Breast epithelium (tissue), 3 donors: ENCODE results near the gene TMEM107.

Experiments used
- POLR2A ChIP-seq: fragments of 450-650 bp; IDR thresholded peaks from one replicate; pipeline ENCODE4 v1.6.1; 2016; ENCODE audit warnings: antibody characterized with exemption, mild to moderate bottlenecking, moderate library complexity
- POLR2AphosphoS5 ChIP-seq, 3 donors: sonication (generic); formaldehyde crosslinking; IDR thresholded peaks; one replicate each; pipeline ENCODE4 v1.6.1; 2017; ENCODE audit warnings: antibody characterized with exemption in 3 of 3

DNA sequence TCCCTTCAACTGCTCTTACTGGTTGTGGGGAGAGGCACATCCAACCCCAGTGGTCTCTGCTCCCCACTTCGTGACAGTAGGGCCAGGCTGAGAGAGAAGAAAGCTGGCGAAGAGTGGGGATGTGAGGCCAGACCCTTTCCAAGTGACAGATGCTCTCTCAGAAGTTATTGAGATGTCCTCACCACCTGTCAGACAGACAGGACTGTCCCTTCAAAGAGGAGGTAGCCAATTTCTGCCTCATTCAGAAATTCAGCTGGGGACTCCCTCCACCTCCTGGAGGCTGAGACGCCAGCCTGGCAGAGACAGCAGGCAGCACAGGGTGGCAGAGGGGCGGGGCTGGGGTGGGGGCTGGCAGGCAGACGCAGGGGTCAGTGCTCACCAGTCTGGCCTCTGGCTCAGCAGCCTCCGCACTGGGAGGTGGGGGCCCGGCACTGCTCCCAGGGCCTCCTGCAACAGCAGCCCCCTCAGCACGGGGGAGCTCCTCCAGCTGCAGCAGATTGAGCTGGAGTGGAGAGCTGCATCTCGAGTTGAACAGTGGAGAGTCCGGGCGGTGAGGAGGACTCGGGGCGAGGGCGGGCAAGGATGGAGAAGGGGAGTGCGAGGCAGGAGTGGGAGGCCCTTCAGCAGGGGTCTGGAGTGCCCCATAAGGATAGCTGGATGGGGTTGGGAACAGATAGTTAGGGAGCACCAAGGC, 33.1 kb downstream of the TMEM107 start:
- TF ChIP-seq POLR2A (no peak), POLR2AphosphoS5 (IDR thresholded peaks at IDR 0.05) (no peak)
